Rectal smooth muscle tissue (tissue), 1 donor: ENCODE results near the gene FJX1.

Experiments
- H3K27ac ChIP-seq: one replicate; pipeline ENCODE4 v1.7.0; 2013; ENCODE audit warnings: low read depth, low read length, inconsistent platforms
- H3K27me3 ChIP-seq: one replicate; pipeline ENCODE4 v1.7.0; 2013; ENCODE audit warnings: low read length; ENCODE audit not compliant: control insufficient read depth, insufficient read depth
- H3K36me3 ChIP-seq: one replicate; pipeline ENCODE4 v1.7.0; 2013; ENCODE audit warnings: low read length; ENCODE audit not compliant: control insufficient read depth, insufficient read depth
- H3K4me1 ChIP-seq: one replicate; pipeline ENCODE4 v1.7.0; 2013; ENCODE audit warnings: low read length; ENCODE audit not compliant: control insufficient read depth, insufficient read depth
- H3K4me3 ChIP-seq: one replicate; pipeline ENCODE4 v1.7.0; 2013; ENCODE audit warnings: low read length
- H3K9ac ChIP-seq: one replicate; pipeline ENCODE4 v1.7.0; 2013; ENCODE audit warnings: low read length

FJX1 gene

GRCh38 chr11:35589281-35589680 lies 29.0 kb upstream of the FJX1 start:
- peaks cover 2% of the 10 kb centered on the region for H3K27me3 ChIP-seq
- H3K36me3 ChIP-seq: no peaks in the 10 kb centered on the region
- no peak overlapping the region for H3K4me3 ChIP-seq

GRCh38 chr11:35590412-35590811 lies 27.8 kb upstream of the FJX1 start:
- peaks cover 2% of the 10 kb centered on the region for H3K27me3 ChIP-seq
- no peaks in the 10 kb centered on the region for H3K4me1 ChIP-seq
- no peaks in the 10 kb centered on the region for H3K36me3 ChIP-seq
- H3K9ac ChIP-seq: no peak overlapping the region
- no peak overlapping the region for H3K4me3 ChIP-seq
- no peak overlapping the region for H3K27ac ChIP-seq

More at GRCh38 chr11:35589281-35589680, 29.0 kb upstream of the FJX1 start:
- H3K27ac ChIP-seq: no peak overlapping the region
- no peak overlapping the region for H3K9ac ChIP-seq
- H3K4me1 ChIP-seq: no peaks in the 10 kb centered on the region

- H3K27me3 ChIP-seq: peaks cover 2% of the 10 kb centered on the region
- no peak overlapping the region for H3K9ac ChIP-seq
- H3K4me1 ChIP-seq: no peaks in the 10 kb centered on the region
- no peak overlapping the region for H3K27ac ChIP-seq
- H3K4me3 ChIP-seq: no peak overlapping the region
- H3K36me3 ChIP-seq: no peaks in the 10 kb centered on the region
Observed at GRCh38 chr11:35593143-35593542, 25.1 kb upstream of the FJX1 start.

GRCh38 chr11:35594680-35595079 lies 23.6 kb upstream of the FJX1 start:
- no peaks in the 10 kb centered on the region for H3K36me3 ChIP-seq
- H3K27ac ChIP-seq: no peak overlapping the region
- H3K27me3 ChIP-seq: peaks cover 2% of the 10 kb centered on the region

GRCh38 chr11:35598254-35599125 lies 19.8 kb upstream of the FJX1 start:
- H3K27ac ChIP-seq: no peak overlapping the region
- H3K9ac ChIP-seq: no peak overlapping the region
- H3K4me3 ChIP-seq: no peak overlapping the region
- H3K27me3 ChIP-seq: no peaks in the 10 kb centered on the region
- no peaks in the 10 kb centered on the region for H3K4me1 ChIP-seq
- H3K36me3 ChIP-seq: no peaks in the 10 kb centered on the region

More at GRCh38 chr11:35594680-35595079, 23.6 kb upstream of the FJX1 start:
- Histone ChIP-seq H3K4me3 (no peak overlapping the region), H3K4me1 (no peaks in the 10 kb centered on the region), H3K9ac (no peak overlapping the region)

- no peaks in the 10 kb centered on the region for H3K4me1 ChIP-seq
- no peaks in the 10 kb centered on the region for H3K36me3 ChIP-seq
- no peak overlapping the region for H3K4me3 ChIP-seq
- no peaks in the 10 kb centered on the region for H3K27me3 ChIP-seq
- no peak overlapping the region for H3K27ac ChIP-seq
- H3K9ac ChIP-seq: no peak overlapping the region
Observed at GRCh38 chr11:35600331-35600838, 17.9 kb upstream of the FJX1 start.

- no peaks in the 10 kb centered on the region for H3K4me1 ChIP-seq
Observed at GRCh38 chr11:35602160-35602793, 16.0 kb upstream of the FJX1 start.

GRCh38 chr11:35602979-35603378 lies 15.3 kb upstream of the FJX1 start:
- H3K9ac ChIP-seq: no peak overlapping the region
- no peaks in the 10 kb centered on the region for H3K36me3 ChIP-seq
- no peak overlapping the region for H3K27ac ChIP-seq
- no peaks in the 10 kb centered on the region for H3K27me3 ChIP-seq
- no peak overlapping the region for H3K4me3 ChIP-seq
- no peaks in the 10 kb centered on the region for H3K4me1 ChIP-seq

More at GRCh38 chr11:35602160-35602793, 16.0 kb upstream of the FJX1 start:
- H3K9ac ChIP-seq: no peak overlapping the region
- H3K4me3 ChIP-seq: no peak overlapping the region
- no peaks in the 10 kb centered on the region for H3K27me3 ChIP-seq
- H3K27ac ChIP-seq: no peak overlapping the region
- H3K36me3 ChIP-seq: no peaks in the 10 kb centered on the region

GRCh38 chr11:35605706-35606105 lies 12.6 kb upstream of the FJX1 start:
- no peaks in the 10 kb centered on the region for H3K27me3 ChIP-seq
- H3K4me1 ChIP-seq: no peaks in the 10 kb centered on the region
- H3K4me3 ChIP-seq: no peak overlapping the region
- H3K27ac ChIP-seq: peak overlapping the region; percentile 26
- H3K9ac ChIP-seq: no peak overlapping the region
- H3K36me3 ChIP-seq: no peaks in the 10 kb centered on the region

- H3K9ac ChIP-seq: no peak overlapping the region
- H3K4me1 ChIP-seq: no peaks in the 10 kb centered on the region
- H3K27me3 ChIP-seq: no peaks in the 10 kb centered on the region
- H3K36me3 ChIP-seq: no peaks in the 10 kb centered on the region
- H3K4me3 ChIP-seq: no peak overlapping the region
- peak overlapping the region; percentile 15 for H3K27ac ChIP-seq
Observed at GRCh38 chr11:35606206-35606605, 12.1 kb upstream of the FJX1 start.

GRCh38 chr11:35608502-35608901 lies 9.8 kb upstream of the FJX1 start:
- H3K36me3 ChIP-seq: no peaks in the 10 kb centered on the region
- H3K9ac ChIP-seq: no peak overlapping the region
- H3K4me1 ChIP-seq: no peaks in the 10 kb centered on the region
- no peak overlapping the region for H3K4me3 ChIP-seq
- no peak overlapping the region for H3K27ac ChIP-seq
- no peaks in the 10 kb centered on the region for H3K27me3 ChIP-seq

GRCh38 chr11:35609656-35610055 lies 8.6 kb upstream of the FJX1 start:
- H3K27ac ChIP-seq: no peak overlapping the region
- H3K4me3 ChIP-seq: no peak overlapping the region
- no peaks in the 10 kb centered on the region for H3K4me1 ChIP-seq
- H3K9ac ChIP-seq: no peak overlapping the region
- no peaks in the 10 kb centered on the region for H3K36me3 ChIP-seq
- no peaks in the 10 kb centered on the region for H3K27me3 ChIP-seq
